T-cell (primary cell): ENCODE measurements around the gene COX4I1. TPM values are rescaled to one million over a fixed set of nuclear protein-coding genes. Genes with fewer than 3 reads are reported as not detected.

Experiments used
- ATAC-seq, 4 experiments: fragments of 200-7000 bp in 3 of 4; fragments of 150-1000 bp in 1 of 4; cut with Tn5 transposase; replicated peaks in 1 of 4; 1 replicate in 3 of 4; 2 replicates in 1 of 4; pipeline ENCODE4 v1.10.0; 2021; ENCODE audit warnings: moderate library complexity in 3 of 4, mild to moderate bottlenecking in 2 of 4, moderate number of reproducible peaks in 1 of 4
- CTCF ChIA-PET, 2 donors: fragments of 300-600 bp; sonication (Branson Sonifier 250); formaldehyde crosslinking; loops; one replicate each; lab custom pipeline; 2022; ENCODE audit warnings: antibody characterized with exemption in 2 of 2; lab: Charles Lee
- POLR2A ChIA-PET, 2 donors: fragments of 300-600 bp; sonication (Branson Sonifier 250); formaldehyde crosslinking; loops; one replicate each; lab custom pipeline; 2022; ENCODE audit warnings: antibody characterized with exemption in 2 of 2; lab: Charles Lee
- DNase-seq, 35 experiments: peaks; one replicate each; pipeline versions ENCODE4 v3.0.0 to v3.0.0-alpha.2; 2013 to 2023
- H3K27ac ChIP-seq: one replicate; pipeline ENCODE4 v1.5.1; 2013; ENCODE audit warnings: low read length
- H3K27me3 ChIP-seq, 2 experiments: replicated peaks in 1 of 2; 1 replicate in 1 of 2; 2 replicates in 1 of 2; pipeline versions ENCODE4 v1.6.1 to v1.7.0; 2013; ENCODE audit warnings: low read length in 1 of 2, mixed read lengths in 1 of 2; ENCODE audit not compliant: control insufficient read depth in 2 of 2, insufficient read depth in 2 of 2; ENCODE audit errors: extremely low read depth in 1 of 2
- H3K36me3 ChIP-seq, 2 donors: 1 replicate in 1 of 2; 2 replicates in 1 of 2; pipeline versions ENCODE4 v1.6.1 to v1.7.0; 2013; ENCODE audit warnings: low read length in 1 of 2; ENCODE audit not compliant: control insufficient read depth in 2 of 2, insufficient read depth in 1 of 2; ENCODE audit errors: extremely low read depth in 1 of 2
- H3K4me1 ChIP-seq, 2 experiments: 1 replicate in 1 of 2; 2 replicates in 1 of 2; pipeline versions ENCODE4 v1.6.1 to v1.7.0; 2013; ENCODE audit warnings: low read length in 2 of 2, mixed read lengths in 1 of 2; ENCODE audit not compliant: insufficient read depth in 2 of 2, control insufficient read depth in 1 of 2; ENCODE audit errors: extremely low read depth in 1 of 2
- H3K4me3 ChIP-seq, 2 donors: 1 replicate in 1 of 2; 2 replicates in 1 of 2; pipeline versions ENCODE4 v1.5.1 to v1.7.0; 2013; ENCODE audit warnings: mild to moderate bottlenecking in 2 of 2, low read length in 1 of 2, moderate library complexity in 1 of 2; ENCODE audit not compliant: control insufficient read depth in 1 of 2; ENCODE audit errors: extremely low read depth in 1 of 2
- H3K9me3 ChIP-seq: 2 replicates; pipeline ENCODE4 v1.7.0; 2013
- H3K27ac Mint-ChIP-seq, 2 donors: one replicate each; pipeline ENCODE4 v1.8.0; 2020 to 2021; ENCODE audit warnings: mild to moderate bottlenecking in 2 of 2, mixed read lengths in 2 of 2
- H3K27me3 Mint-ChIP-seq, 2 donors: one replicate each; pipeline ENCODE4 v1.8.0; 2021 to 2022; ENCODE audit warnings: mixed read lengths in 2 of 2
- H3K36me3 Mint-ChIP-seq: one replicate; pipeline ENCODE4 v1.8.0; 2021; ENCODE audit warnings: mixed read lengths
- H3K4me1 Mint-ChIP-seq, 3 donors: one replicate each; pipeline ENCODE4 v1.8.0; 2020 to 2022; ENCODE audit warnings: mixed read lengths in 3 of 3, mild to moderate bottlenecking in 1 of 3
- H3K4me3 Mint-ChIP-seq, 3 donors: one replicate each; pipeline ENCODE4 v1.8.0; 2020 to 2022; ENCODE audit warnings: mild to moderate bottlenecking in 3 of 3, mixed read lengths in 3 of 3, moderate library complexity in 3 of 3
- H3K9me3 Mint-ChIP-seq, 3 donors: one replicate each; pipeline ENCODE4 v1.8.0; 2020 to 2022; ENCODE audit warnings: mixed read lengths in 3 of 3
- WGBS: methylation state at CpG from one replicate; pipeline ENCODE4 v1.1.5; 2013; ENCODE audit warnings: missing lambda C conversion rate; ENCODE audit not compliant: insufficient coverage; 5-methylcytosine and 5-hydroxymethylcytosine counted together
- total RNA-seq, 35 experiments: library from RNA in 6 of 35; stranded (reverse) in 6 of 35; fragments of 120-200 nt in 1 of 35; gene quantifications; one replicate each; pipeline versions ENCODE4 v1.2.1 to v1.2.4 and lab custom pipeline; 2013 to 2026

The COX4I1 gene
- total RNA-seq (100 to 1,000 TPM; 542 to 606 (median 574) TPM), total RNA-seq (lab: John Stamatoyannopoulos, UW) (160 to 365 (median 242) reads per million in 29 experiments)
- 663 TPM for total RNA-seq (2013)

GRCh38 chr16:85799497-85800320 lies at the start of gene COX4I1, which contains the start of gene EMC8:
TSS of gene COX4I1 (plus strand) at chr16:85799695. CDS start at chr16:85801206, 1,511 bp downstream.
TSS of gene EMC8 (minus strand) at chr16:85799544. CDS start at chr16:85799295, 249 bp downstream.
- Histone ChIP-seq H3K4me1 (peaks cover 14 to 26% of the 10 kb centered on the region in 2 experiments), H3K36me3 (peaks cover 2 to 56% of the 10 kb centered on the region in 2 donors), H3K27ac (peak within 1 kb of the TSS; percentile 73), H3K4me3 (peak within 1 kb of the TSS; percentile 66 to 74), H3K9me3 (no peaks in the 10 kb centered on the region), H3K27me3 (no peaks in the 10 kb centered on the region)
- POLR2A ChIA-PET, result interaction anchor here in 1 of 2 donors (0.6 kb wide), 1 partner anchor 29 kb away, joined by 4 read pairs; no protein-coding TSS in a partner anchor
- ATAC-seq (peak; percentile 88 to 97 (median 92)), DNase-seq (peak; percentile 85 to 95 (median 91))
- Mint-ChIP-seq H3K4me1 (peaks cover 59 to 72% (median 71%) of the 10 kb centered on the region in 3 donors), H3K36me3 (peaks cover 48% of the 10 kb centered on the region), H3K27ac (peak within 1 kb of the TSS; percentile 86 to 89), H3K9me3 (no peaks in the 10 kb centered on the region), H3K27me3 (no peaks in the 10 kb centered on the region), H3K4me3 (peak within 1 kb of the TSS; percentile 83 to 90 (median 85))
- CTCF ChIA-PET, result interaction anchor here (0.6 to 1.4 kb wide), 3 partner anchors 21 to 270 kb away, joined by 3 to 6 read pairs (median 3); no protein-coding TSS in a partner anchor
- WGBS, result under 1% methylated on average over 81 of the region's 87 CpGs

GRCh38 chr16:85749771-85750145 lies 49.7 kb upstream of the COX4I1 start:
- H3K4me1 Mint-ChIP-seq, result peaks cover 5 to 22% (median 6%) of the 10 kb centered on the region in 3 donors
- no peak overlapping the region for H3K27ac Mint-ChIP-seq
- POLR2A ChIA-PET, result no interaction called here

GRCh38 chr16:85750146-85750826 lies 49.2 kb upstream of the COX4I1 start:
- peak overlapping the region; percentile 82 to 85 (median 83) for H3K4me3 Mint-ChIP-seq
- CTCF ChIA-PET, result no interaction called here
- no peaks in the 10 kb centered on the region for H3K9me3 Mint-ChIP-seq
- H3K27me3 Mint-ChIP-seq, result peaks cover 11 to 33% of the 10 kb centered on the region in 2 donors
- ATAC-seq (peak; percentile 48 to 67 (median 63)), DNase-seq (peak in 12 of 35 experiments; percentile 4 to 44 (median 14))
- H3K27ac Mint-ChIP-seq, result no peak overlapping the region
- Histone ChIP-seq H3K4me3 (peak overlapping the region; percentile 29 to 56), H3K4me1 (peaks cover 0 to 19% of the 10 kb centered on the region in 2 experiments), H3K9me3 (no peaks in the 10 kb centered on the region), H3K36me3 (no peaks in the 10 kb centered on the region), H3K27me3 (peaks cover 0 to 58% of the 10 kb centered on the region in 2 experiments), H3K27ac (no peak overlapping the region)
- WGBS, result 3% methylated on average over 47 of the region's 51 CpGs
- peaks cover 5 to 22% (median 6%) of the 10 kb centered on the region in 3 donors for H3K4me1 Mint-ChIP-seq
- POLR2A ChIA-PET, result no interaction called here
- no peaks in the 10 kb centered on the region for H3K36me3 Mint-ChIP-seq

More at GRCh38 chr16:85749771-85750145, 49.7 kb upstream of the COX4I1 start:
- no peaks in the 10 kb centered on the region for H3K9me3 ChIP-seq
- peaks cover 0 to 55% of the 10 kb centered on the region in 2 experiments for H3K27me3 ChIP-seq
- CTCF ChIA-PET, result no interaction called here
- Mint-ChIP-seq H3K9me3 (no peaks in the 10 kb centered on the region), H3K27me3 (peaks cover 11 to 33% of the 10 kb centered on the region in 2 donors), H3K4me3 (peak overlapping the region; percentile 82 to 85 (median 83)), H3K36me3 (no peaks in the 10 kb centered on the region)
- WGBS, result 10% methylated on average over 5 of the region's 14 CpGs
- ATAC-seq, result peak in 2 of 4 experiments; percentile 5 to 14
- H3K36me3 ChIP-seq, result no peaks in the 10 kb centered on the region
- peak overlapping the region in 1 of 2 donors; percentile 56 for H3K4me3 ChIP-seq
- DNase-seq, result no peak
- no peak overlapping the region for H3K27ac ChIP-seq
- H3K4me1 ChIP-seq, result peaks cover 0 to 19% of the 10 kb centered on the region in 2 experiments

- no peak within 1 kb of the TSS for H3K27ac ChIP-seq
- Mint-ChIP-seq H3K36me3 (no peaks in the 10 kb centered on the region), H3K4me3 (peak within 1 kb of the TSS; percentile 82 to 85 (median 83)), H3K27ac (no peak within 1 kb of the TSS), H3K4me1 (peaks cover 5 to 22% (median 6%) of the 10 kb centered on the region in 3 donors), H3K9me3 (no peaks in the 10 kb centered on the region), H3K27me3 (peaks cover 11 to 34% of the 10 kb centered on the region in 2 donors)
- no peaks in the 10 kb centered on the region for H3K36me3 ChIP-seq
- no peaks in the 10 kb centered on the region for H3K9me3 ChIP-seq
- H3K4me1 ChIP-seq, result peaks cover 0 to 19% of the 10 kb centered on the region in 2 experiments
- DNase-seq, result peak in 1 of 35 experiments; percentile 27
- peak; percentile 62 to 84 (median 66) for ATAC-seq
- CTCF ChIA-PET, result no interaction called here
- 8% methylated on average over 89 of the region's 96 CpGs for WGBS
- H3K4me3 ChIP-seq, result peak within 1 kb of the TSS; percentile 29 to 56
- H3K27me3 ChIP-seq, result peaks cover 0 to 62% of the 10 kb centered on the region in 2 experiments
- POLR2A ChIA-PET, result no interaction called here
These were observed 48.4 kb upstream of the COX4I1 start, which contains the start of gene C16orf74 for GRCh38 chr16:85750827-85751697. TSS of gene C16orf74 (minus strand) at chr16:85751096. CDS start at chr16:85735217, 15,879 bp downstream.

DNA sequence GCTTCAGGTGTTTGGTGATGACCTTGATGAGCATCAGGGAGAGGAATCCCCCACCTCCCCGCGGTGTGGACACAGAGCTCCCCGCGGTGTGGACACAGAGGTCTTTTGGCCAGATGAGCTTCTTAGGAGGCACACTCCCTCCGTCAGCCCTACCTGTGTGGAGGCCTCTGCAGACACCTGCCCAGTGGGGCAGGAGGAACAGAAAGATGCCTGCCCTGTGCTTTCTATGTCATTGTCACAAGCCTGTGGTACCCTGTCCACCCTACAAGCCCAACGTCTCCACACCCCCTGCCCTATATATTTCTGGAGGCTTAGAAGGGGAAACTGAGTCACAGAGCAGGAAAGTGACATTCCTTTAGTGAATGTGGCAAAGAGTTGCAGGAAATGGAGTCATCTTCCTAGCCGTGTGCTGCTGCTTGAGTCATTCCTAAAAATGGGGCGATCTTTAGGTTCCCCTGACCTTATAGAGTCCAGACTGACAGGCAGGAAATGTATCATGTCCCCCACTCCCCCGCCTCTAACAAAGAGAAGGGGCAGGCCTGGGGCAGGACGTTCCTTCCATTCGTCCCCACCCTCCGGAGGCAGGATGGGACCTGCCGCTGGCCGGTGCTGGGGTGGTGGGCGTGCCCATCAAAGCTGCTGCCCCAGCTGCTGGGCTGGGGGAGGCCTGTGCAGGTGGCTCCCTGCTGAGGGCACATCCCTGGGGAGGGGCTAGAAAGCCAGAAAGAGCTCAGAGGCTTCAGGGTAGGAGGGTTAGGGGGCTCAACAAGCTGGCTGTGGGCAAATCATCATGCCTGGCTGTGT lies 47.6 kb upstream of the COX4I1 start:
- ATAC-seq, result no peak
- Mint-ChIP-seq H3K9me3 (no peaks in the 10 kb centered on the region), H3K36me3 (no peaks in the 10 kb centered on the region), H3K27ac (no peak overlapping the region), H3K4me1 (peaks cover 5 to 20% (median 6%) of the 10 kb centered on the region in 3 donors), H3K27me3 (peaks cover 11 to 39% of the 10 kb centered on the region in 2 donors), H3K4me3 (peak overlapping the region; percentile 25 to 63 (median 51))
- Histone ChIP-seq H3K4me1 (peaks cover 0 to 19% of the 10 kb centered on the region in 2 experiments), H3K9me3 (no peaks in the 10 kb centered on the region), H3K27me3 (peaks cover 0 to 61% of the 10 kb centered on the region in 2 experiments), H3K27ac (no peak overlapping the region), H3K36me3 (no peaks in the 10 kb centered on the region), H3K4me3 (no peak overlapping the region)
- DNase-seq, result no peak
- WGBS, result 67% methylated on average over 9 of the region's 15 CpGs
- ChIA-PET CTCF (interaction anchor here in 1 of 2 donors (0.5 to 0.6 kb wide), 2 partner anchors 67 to 75 kb away, joined by 3 to 8 read pairs; no protein-coding TSS in a partner anchor), POLR2A (interaction anchor here in 1 of 2 donors (0.5 to 0.6 kb wide), 2 partner anchors 160 to 1677 kb away, joined by 3 to 4 read pairs; no protein-coding TSS in a partner anchor)
